ENCODE results near the gene SUN5.
"Not testable (repeated sequence)": the region's sequence is repeated elsewhere in the genome, so short reads cannot be mapped to it uniquely, and the experiment has no call there.

The SUN5 gene

DNA sequence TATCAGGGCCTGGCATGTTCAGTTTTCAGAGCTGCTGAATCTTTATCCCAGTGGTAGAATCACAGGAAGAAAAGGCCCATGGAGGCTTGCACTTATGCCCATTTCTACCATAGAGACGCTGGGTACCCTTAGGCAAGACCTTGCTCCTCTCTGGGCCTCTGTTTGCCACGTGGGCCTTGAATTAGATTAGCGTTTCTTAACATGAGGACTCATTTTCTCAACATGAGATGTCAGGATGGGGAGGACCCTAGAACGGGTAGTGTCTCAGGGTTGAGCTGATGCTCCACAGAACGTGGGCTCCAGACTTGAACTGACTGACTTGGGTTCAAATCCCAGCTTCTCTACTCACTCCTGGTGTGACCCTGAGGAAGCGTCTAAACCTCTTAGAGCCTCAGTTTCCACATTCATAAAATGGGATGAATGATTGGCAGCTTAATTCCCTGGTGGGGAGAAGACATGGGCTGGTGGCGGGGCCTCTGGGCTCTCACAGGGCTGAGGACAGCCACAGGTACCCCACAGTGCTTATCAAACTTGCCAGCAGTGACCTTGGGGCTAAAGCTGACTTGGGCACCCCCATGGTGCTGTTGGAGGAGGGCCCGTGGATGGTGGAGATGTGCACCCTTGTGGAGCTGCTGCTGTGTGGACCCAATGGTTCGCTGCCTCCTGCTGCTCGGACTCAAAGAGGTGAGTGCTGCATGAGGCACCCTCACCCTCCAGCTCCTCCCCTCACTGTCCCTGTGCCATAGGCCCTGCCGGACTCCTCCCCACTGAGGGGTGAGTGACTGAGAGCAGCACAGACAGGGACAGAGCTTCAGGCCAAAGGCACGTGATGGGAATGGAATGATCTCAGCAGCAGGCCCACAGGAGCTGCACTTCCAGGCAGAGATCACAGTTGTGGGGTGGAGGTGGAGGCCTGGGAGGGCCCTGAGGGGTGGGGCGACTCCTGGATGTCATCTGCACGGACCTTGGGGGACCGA lies 28.2 kb downstream of the SUN5 start:
- no peak for DNase-seq

DNA sequence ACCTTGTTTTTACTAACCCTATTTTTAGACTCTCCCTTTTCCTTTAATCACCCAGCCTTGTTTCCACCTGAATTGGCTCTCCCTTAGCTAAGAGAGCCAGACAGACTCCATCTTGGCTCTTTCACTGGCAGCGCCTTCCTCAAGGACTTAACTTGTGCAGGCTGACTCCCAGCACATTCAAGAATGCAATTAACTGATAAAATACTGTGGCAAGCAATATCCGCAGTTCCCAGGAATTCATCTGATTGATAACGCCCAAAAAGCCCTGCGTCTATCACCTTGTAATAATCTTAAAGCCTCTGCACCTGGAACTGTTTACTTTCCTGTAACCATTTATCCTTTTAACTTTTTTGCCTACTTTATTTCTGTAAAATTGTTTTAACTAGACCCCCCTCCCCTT lies 29.1 kb downstream of the SUN5 start:
- not testable (repeated sequence) for DNase-seq

DNA sequence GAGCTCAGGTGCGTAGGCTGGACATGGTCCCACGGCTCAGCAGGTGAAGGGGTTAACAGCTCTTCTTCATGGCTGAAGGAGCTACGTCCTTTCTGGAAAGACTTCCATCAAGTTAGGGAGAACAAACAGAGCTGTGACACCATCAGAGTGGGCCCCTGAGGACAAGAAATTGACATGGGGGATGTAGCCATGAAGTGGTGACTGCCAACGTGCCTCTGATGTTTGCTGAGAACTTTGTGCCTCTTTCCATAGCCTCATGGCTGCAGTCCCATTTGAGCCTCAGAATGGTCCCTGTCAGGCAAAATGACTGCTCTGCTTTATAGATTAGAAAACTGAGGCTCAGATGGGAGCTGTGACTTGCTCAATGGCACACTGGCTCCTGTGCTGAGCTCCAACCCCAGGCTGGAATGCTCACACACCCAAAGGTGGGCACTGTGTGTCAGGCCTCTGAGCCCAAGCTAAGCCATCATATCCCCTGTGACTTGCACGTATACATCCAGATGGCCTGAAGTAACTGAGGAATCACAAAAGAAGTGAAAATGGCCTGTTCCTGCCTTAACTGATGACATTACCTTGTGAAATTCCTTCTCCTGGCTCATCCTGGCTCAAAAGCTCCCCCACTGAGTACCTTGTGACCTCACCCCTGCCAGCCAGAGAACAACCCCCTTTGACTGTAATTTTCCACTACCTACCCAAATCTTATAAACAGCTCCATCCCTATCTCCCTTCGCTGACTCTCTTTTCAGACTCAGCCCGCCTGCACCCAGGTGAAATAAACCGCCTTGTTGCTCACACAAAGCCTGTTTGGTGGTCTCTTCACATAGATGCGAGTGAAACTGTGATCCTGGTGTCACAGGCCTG lies 29.8 kb downstream of the SUN5 start:
- DNase-seq = not testable (repeated sequence)

DNA sequence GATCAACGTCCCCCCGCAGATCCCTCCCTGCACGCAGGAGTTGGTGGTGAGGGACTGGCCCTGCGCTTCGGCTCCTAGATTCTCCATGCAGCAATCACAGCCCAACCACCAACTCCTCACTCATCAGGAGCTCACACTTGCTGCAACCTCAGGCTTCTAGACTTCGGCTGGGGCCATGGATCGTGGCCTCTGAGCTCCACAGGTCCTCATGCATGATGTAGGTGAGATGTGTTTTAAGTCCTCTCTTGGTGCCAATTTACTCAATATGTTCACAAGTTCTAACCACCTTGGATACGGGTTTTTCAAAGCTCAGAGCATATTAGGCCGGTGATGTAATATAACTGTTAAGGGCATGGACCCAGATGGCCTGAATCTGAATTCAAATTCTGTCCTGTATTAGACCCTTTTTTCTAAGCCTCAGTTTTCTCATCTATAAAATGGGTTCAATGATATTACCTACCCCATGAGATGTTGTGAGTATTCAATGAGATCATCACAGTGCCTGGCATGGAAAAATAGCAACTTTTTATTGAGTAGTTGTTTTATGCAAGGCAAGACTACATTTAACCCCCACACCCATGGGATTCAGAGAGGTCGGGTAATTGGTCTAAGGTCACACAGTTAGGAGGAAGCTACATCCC lies 31.0 kb downstream of the SUN5 start:
- no peak for DNase-seq

- DNase-seq = no peak
These were observed 31.8 kb downstream of the SUN5 start for GRCh38 chr20:32972181-32973076.

- no peak for DNase-seq
These were observed 32.5 kb downstream of the SUN5 start for GRCh38 chr20:32971703-32972161.

- DNase-seq = no peak
These were observed 33.3 kb downstream of the SUN5 start for GRCh38 chr20:32970973-32971300.

DNA sequence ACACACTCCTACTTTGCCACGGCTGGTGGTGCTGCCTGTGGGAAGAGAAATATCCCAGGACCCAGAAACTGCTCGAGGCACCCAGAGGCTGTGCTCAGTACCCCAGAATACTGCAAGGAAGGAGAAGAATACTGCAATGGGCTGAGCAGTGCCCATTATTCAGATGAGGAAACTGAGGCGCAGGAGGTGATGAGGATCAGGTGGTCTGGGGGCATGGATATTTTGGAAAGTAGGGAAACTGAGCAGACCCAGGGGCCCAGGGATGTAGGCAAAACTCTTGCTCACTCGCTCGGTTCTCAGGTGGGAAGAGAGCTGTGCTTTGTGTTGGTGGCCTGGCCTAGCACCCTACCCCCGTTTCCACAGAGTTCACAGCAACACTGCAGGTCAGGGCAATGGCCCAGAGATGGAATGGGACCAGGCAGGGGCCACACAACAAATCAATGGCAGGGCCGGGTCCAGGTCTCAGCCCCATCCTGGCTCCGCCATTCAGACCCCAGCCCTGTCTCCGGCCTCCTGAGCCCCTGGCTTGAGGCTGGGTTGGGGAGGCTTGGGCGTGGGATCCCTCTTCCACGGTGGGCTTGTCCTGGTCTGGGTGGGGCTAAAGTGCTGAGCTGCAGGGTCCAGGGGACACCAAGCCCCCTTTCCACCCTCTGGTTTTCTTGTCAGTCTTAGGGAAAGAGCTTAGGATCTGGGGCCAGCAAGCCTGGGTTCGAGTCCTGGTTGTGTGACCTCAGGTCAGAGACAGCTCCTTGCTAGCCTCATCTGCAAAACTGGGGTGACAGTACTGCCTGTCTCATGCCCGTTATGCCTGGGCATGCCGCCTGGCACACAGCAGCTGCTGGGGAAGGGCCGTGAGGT lies 33.9 kb downstream of the SUN5 start:
- DNase-seq = no peak

GRCh38 chr20:32969356-32970114 lies 34.7 kb downstream of the SUN5 start:
- DNase-seq = no peak

- DNase-seq = no peak
These were observed 35.6 kb downstream of the SUN5 start for GRCh38 chr20:32968478-32969241.

GRCh38 chr20:32967961-32968457 lies 36.2 kb downstream of the SUN5 start:
- no peak for DNase-seq

DNA sequence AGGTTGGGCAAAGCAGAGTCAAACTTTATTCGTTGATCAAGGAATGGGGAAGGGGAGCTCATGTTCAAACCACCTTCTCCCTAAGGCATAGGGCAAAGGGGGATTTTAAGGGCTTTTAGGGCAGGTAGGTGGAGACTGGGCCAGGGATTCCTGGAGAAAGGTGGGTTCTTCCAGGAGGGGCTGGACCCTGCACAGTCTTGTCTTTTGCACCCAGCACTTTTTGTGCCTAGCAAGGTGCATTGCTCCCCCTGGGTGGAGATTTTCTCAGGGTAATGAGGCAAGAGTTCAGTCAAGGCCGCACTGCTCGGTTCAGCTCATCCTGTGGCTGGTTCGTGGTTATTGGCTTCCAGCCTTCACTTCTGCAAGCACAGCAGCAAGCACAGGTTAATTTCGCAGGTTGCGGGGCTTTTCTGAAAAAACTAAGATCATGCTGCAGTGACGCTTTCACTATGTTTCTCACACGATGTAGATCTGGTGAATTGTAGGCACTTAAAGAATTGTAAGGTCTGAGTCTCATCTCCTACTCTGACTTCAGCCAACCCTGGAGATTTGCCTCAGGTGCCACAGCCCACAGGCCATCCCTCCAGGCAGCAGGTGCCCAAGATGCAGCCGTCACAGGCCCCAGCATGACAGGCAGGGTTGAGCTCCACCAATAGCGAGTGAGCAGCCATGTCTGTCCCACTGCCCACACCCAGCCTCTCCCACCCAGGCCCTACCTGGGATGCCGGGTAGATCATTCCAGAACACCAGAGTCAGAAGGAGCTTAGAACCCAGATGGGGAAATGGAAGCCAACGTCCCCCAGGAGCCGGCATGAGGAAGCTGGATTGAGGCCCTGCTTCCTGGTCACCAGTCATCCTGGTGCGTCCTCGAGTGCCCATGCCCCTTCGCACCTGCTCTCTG lies 37.1 kb downstream of the SUN5 start:
- DNase-seq = no peak

DNA sequence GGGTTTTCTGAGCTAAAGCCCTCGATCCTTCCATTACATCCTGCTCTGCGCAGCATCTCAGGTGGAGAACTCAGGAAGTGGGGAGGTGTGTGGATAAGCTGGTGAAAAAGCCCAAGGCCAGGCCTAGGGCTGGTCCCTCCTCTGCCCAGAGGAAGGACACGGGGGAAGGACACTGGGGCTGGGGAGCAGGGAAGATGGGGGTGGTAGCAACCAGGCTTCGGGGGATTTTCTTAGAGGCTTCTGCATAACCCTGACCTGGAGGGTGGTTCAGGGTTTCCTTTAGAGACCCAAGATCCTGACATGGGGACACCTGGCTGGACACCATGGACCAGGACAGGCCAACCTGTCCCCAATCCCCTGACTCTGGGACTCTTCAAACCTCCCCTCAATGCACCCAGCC lies 37.9 kb downstream of the SUN5 start:
- DNase-seq = no peak

DNA sequence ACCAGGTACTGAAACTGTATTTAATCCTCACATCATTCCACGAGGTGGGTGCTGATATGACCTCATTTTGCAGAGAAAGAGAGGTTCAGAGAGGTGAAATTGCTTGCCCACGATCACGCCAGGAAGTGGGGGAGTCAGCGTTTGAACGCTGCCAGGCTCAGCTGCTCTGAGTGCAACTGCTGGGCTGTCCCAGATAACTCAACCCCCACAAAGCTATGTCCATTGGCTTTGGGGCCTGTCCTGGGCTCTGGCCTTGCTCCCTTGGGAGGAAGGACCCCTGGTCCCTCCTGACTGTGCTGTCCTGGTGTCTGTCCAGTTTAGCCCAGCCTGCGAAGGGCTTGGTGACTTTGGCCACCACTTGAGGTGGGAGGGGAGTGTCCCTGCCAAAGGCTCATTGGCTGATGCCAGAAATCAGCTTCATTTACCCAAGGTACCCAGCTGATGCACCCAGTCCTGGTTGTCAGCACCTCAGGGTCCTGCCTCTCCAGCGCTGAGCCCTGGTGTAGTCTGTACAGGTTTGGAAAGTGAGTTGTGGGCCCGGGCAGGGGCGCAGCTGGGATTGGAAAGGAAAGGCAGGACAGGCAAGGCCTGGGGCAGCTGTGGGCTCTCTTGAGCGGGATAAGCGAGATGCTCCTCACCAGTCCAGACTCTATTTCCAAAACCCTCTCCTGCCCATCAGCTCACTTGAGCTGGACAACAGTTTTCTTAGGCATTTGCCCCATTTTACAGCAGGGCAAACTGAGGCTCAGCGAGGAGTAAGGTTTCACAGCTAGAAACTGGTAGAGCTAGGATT lies 38.5 kb downstream of the SUN5 start:
- no peak for DNase-seq

GRCh38 chr20:32965115-32965514 lies 39.1 kb downstream of the SUN5 start:
- DNase-seq = no peak

DNA sequence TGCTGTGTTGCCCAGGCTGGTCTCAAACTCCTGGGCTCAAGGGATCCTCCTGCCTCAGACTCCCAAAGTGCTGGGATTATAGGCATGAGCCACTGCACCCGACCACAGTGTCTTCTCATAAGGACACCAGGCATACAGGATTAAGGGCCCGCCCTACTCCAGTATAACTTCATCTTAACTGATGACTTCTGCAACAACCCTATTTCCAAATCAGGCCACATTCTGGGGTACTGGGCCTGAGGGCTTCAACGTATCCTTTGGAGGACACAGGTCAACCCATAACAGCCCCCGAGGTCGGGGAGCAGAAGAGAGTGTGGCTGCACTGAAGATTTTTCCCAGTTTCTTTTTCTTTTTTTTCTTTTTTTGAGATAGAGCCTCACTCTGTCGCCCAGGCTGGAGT lies 39.7 kb downstream of the SUN5 start:
- DNase-seq = no peak

GRCh38 chr20:32963176-32963575 lies 41.1 kb downstream of the SUN5 start:
- DNase-seq = no peak

Measured in NCI-H1092 (cell line).